ENCODE measurements around the gene TRIM3.
"Not testable (repeated sequence)": the region's sequence is repeated elsewhere in the genome, so short reads cannot be mapped to it uniquely, and the experiment has no call there.

The TRIM3 gene

GRCh38 chr11:6473451-6474412 lies at the start of gene TRIM3:
Gene TRIM3 (minus strand): TSS chr11:6473941. CDS start chr11:6465695, 8,246 bp downstream.
- no peak for TF ChIP-seq JUND (IDR thresholded peaks at IDR 0.05; ENCODE audit: low read depth)
- in situ Hi-C loops (cut with HindIII; ENCODE audit: low pct_unique_long_range_greater_than_20kb, low sequenced_read_pairs): no loop called here
- DNase-seq (ENCODE audit: low read depth in 1 of 2, low spot score in 1 of 2): peak; percentile 84 to 95

- in situ Hi-C loops (cut with HindIII; ENCODE audit: low pct_unique_long_range_greater_than_20kb, low sequenced_read_pairs): no loop called here
- TF ChIP-seq JUND (IDR thresholded peaks at IDR 0.05; ENCODE audit: low read depth): peak; percentile 44; the same call in 1 of the 2 replicates
- DNase-seq (ENCODE audit: low read depth in 1 of 2, low spot score in 1 of 2): peak; percentile 5 to 36
Observed at GRCh38 chr11:6523253-6523652, 49.5 kb upstream of the TRIM3 start.

- in situ Hi-C loops (cut with HindIII; ENCODE audit: low pct_unique_long_range_greater_than_20kb, low sequenced_read_pairs): not testable (repeated sequence)
Observed at GRCh38 chr11:6521946-6522345, 48.2 kb upstream of the TRIM3 start.

GRCh38 chr11:6520265-6520664 lies 46.5 kb upstream of the TRIM3 start:
- in situ Hi-C loops (cut with HindIII; ENCODE audit: low pct_unique_long_range_greater_than_20kb, low sequenced_read_pairs): no loop called here
- DNase-seq (ENCODE audit: low read depth in 1 of 2, low spot score in 1 of 2): no peak
- no peak for TF ChIP-seq JUND (IDR thresholded peaks at IDR 0.05; ENCODE audit: low read depth)

More at GRCh38 chr11:6521946-6522345, 48.2 kb upstream of the TRIM3 start:
- DNase-seq (ENCODE audit: low read depth in 1 of 2, low spot score in 1 of 2): not testable (repeated sequence)

GRCh38 chr11:6516865-6517264 lies 43.1 kb upstream of the TRIM3 start:
- no peak for DNase-seq (ENCODE audit: low read depth in 1 of 2, low spot score in 1 of 2)

GRCh38 chr11:6505577-6506240 lies 32.0 kb upstream of the TRIM3 start:
- in situ Hi-C loops (cut with HindIII; ENCODE audit: low pct_unique_long_range_greater_than_20kb, low sequenced_read_pairs): no loop called here
- no peak for TF ChIP-seq JUND (IDR thresholded peaks at IDR 0.05; ENCODE audit: low read depth)
- DNase-seq (ENCODE audit: low read depth in 1 of 2, low spot score in 1 of 2): peak; percentile 21 to 57

More at GRCh38 chr11:6516865-6517264, 43.1 kb upstream of the TRIM3 start:
- TF ChIP-seq JUND (IDR thresholded peaks at IDR 0.05; ENCODE audit: low read depth): no peak
- in situ Hi-C loops (cut with HindIII; ENCODE audit: low pct_unique_long_range_greater_than_20kb, low sequenced_read_pairs): no loop called here

GRCh38 chr11:6504166-6504565 lies 30.4 kb upstream of the TRIM3 start:
- no peak for DNase-seq (ENCODE audit: low read depth in 1 of 2, low spot score in 1 of 2)
- in situ Hi-C loops (cut with HindIII; ENCODE audit: low pct_unique_long_range_greater_than_20kb, low sequenced_read_pairs): no loop called here
- no peak for TF ChIP-seq JUND (IDR thresholded peaks at IDR 0.05; ENCODE audit: low read depth)

GRCh38 chr11:6502382-6502781 lies 28.6 kb upstream of the TRIM3 start:
- DNase-seq (ENCODE audit: low read depth in 1 of 2, low spot score in 1 of 2): no peak
- no peak for TF ChIP-seq JUND (IDR thresholded peaks at IDR 0.05; ENCODE audit: low read depth)
- in situ Hi-C loops (cut with HindIII; ENCODE audit: low pct_unique_long_range_greater_than_20kb, low sequenced_read_pairs): no loop called here

GRCh38 chr11:6498544-6498943 lies 24.8 kb upstream of the TRIM3 start:
- no peak for DNase-seq (ENCODE audit: low read depth in 1 of 2, low spot score in 1 of 2)
- in situ Hi-C loops (cut with HindIII; ENCODE audit: low pct_unique_long_range_greater_than_20kb, low sequenced_read_pairs): no loop called here
- no peak for TF ChIP-seq JUND (IDR thresholded peaks at IDR 0.05; ENCODE audit: low read depth)

- in situ Hi-C loops (cut with HindIII; ENCODE audit: low pct_unique_long_range_greater_than_20kb, low sequenced_read_pairs): no loop called here
- DNase-seq (ENCODE audit: low read depth in 1 of 2, low spot score in 1 of 2): no peak
- TF ChIP-seq JUND (IDR thresholded peaks at IDR 0.05; ENCODE audit: low read depth): no peak
Observed at GRCh38 chr11:6498121-6498520, 24.4 kb upstream of the TRIM3 start.

- no peak for TF ChIP-seq JUND (IDR thresholded peaks at IDR 0.05; ENCODE audit: low read depth)
- no peak for DNase-seq (ENCODE audit: low read depth in 1 of 2, low spot score in 1 of 2)
- in situ Hi-C loops (cut with HindIII; ENCODE audit: low pct_unique_long_range_greater_than_20kb, low sequenced_read_pairs): no loop called here
Observed at GRCh38 chr11:6497069-6497839, 23.5 kb upstream of the TRIM3 start, which contains the start of gene DNHD1. Gene DNHD1 (plus strand): TSS chr11:6497280. CDS start chr11:6498216, 936 bp downstream.

- in situ Hi-C loops (cut with HindIII; ENCODE audit: low pct_unique_long_range_greater_than_20kb, low sequenced_read_pairs): no loop called here
- no peak for TF ChIP-seq JUND (IDR thresholded peaks at IDR 0.05; ENCODE audit: low read depth)
- DNase-seq (ENCODE audit: low read depth in 1 of 2, low spot score in 1 of 2): no peak
Observed at GRCh38 chr11:6489306-6489705, 15.6 kb upstream of the TRIM3 start.

Measured in T47D (cell line).